Sigmoid colon (tissue), 7 donors: Measurements from ENCODE around the gene GPR4. TPM values are rescaled to one million over a fixed set of nuclear protein-coding genes. Genes with fewer than 3 reads are reported as not detected.
A peak's percentile ranks its signal among the peaks of the same experiment; 100 is the strongest.

Experiments
- DNase-seq: peaks from one replicate; pipeline ENCODE4 v3.0.0-alpha.2; 2019
- H3K27ac ChIP-seq, 4 donors: fragments of 200-600 bp; sonication (generic); one replicate each; pipeline ENCODE4 v1.5.1; 2016 to 2019; ENCODE audit warnings: mild to moderate bottlenecking in 1 of 4
- H3K27me3 ChIP-seq, 3 donors: fragments of 200-600 bp; sonication (generic); one replicate each; pipeline ENCODE4 v1.5.1; 2019; ENCODE audit warnings: mild to moderate bottlenecking in 1 of 3
- H3K36me3 ChIP-seq, 4 donors: fragments of 200-600 bp; sonication (generic); one replicate each; pipeline ENCODE4 v1.5.1; 2016 to 2019
- H3K4me1 ChIP-seq, 4 donors: fragments of 200-600 bp; sonication (generic); one replicate each; pipeline ENCODE4 v1.5.1; 2017 to 2019
- H3K4me3 ChIP-seq, 4 donors: fragments of 200-600 bp; sonication (generic); one replicate each; pipeline ENCODE4 v1.5.1; 2017 to 2019; ENCODE audit warnings: mild to moderate bottlenecking in 2 of 4, moderate library complexity in 1 of 4
- H3K9me3 ChIP-seq, 4 donors: fragments of 200-600 bp in 3 of 4; sonication (generic) in 3 of 4; one replicate each; pipeline versions ENCODE4 v1.5.1 to v1.6.1; 2013 to 2019
- EP300 ChIP-seq, 4 donors: sonication (generic); formaldehyde crosslinking; IDR thresholded peaks; one replicate each; pipeline ENCODE4 v1.6.1; 2017; ENCODE audit warnings: antibody characterized with exemption in 4 of 4
- POLR2A ChIP-seq, 2 donors: fragments of 450-650 bp; IDR thresholded peaks; one replicate each; pipeline ENCODE4 v1.6.1; 2016; ENCODE audit warnings: antibody characterized with exemption in 2 of 2, mild to moderate bottlenecking in 2 of 2, moderate library complexity in 2 of 2
- POLR2AphosphoS5 ChIP-seq, 4 donors: sonication (generic); formaldehyde crosslinking; IDR thresholded peaks; one replicate each; pipeline ENCODE4 v1.6.1; 2017; ENCODE audit warnings: antibody characterized with exemption in 4 of 4
- WGBS, 2 donors: extraction: QIAGEN DNeasy Blood & Tissue Kit; methylation state at CpG; one replicate each; pipeline ENCODE4 v1.1.7; 2013; 5-methylcytosine and 5-hydroxymethylcytosine counted together
- intact Hi-C: fragments of 100-400 bp; cut with DNase I; formaldehyde crosslinking; loops from one replicate; pipeline ENCODE4 v1.15.1; 2023
- polyA plus RNA-seq, 3 donors: library from polyadenylated mRNA; stranded (reverse); fragments of 200-250 nt; gene quantifications; one replicate each; pipeline ENCODE4 v1.2.3, GENCODE V29; 2013
- total RNA-seq, 4 donors: library from RNA; depleted of rRNA; stranded (reverse); fragments of >200 nt; gene quantifications; one replicate each; pipeline ENCODE4 v1.1.0, GENCODE V29; 2016
- TF ChIP-seq, protein P1 (sequence below), 4 experiments: fragments of 450-650 bp in 3 of 4; fragments of 200-600 bp in 1 of 4; IDR thresholded peaks; one replicate each; pipeline ENCODE4 v1.5.1; 2016 to 2019; ENCODE audit warnings: antibody characterized with exemption in 4 of 4, mild to moderate bottlenecking in 3 of 4, moderate library complexity in 2 of 4
- donor health status: healthy with polysubstance abuse.
- donor health status: Bipolar disorder and iron deficiency.
- donor health status: healthy.

GPR4 gene
- total and polyA plus RNA-seq, 7 donors = 0.46 to 1.9 (median 0.99) TPM

- no peak for DNase-seq
- Histone ChIP-seq H3K4me1 (peaks cover 0 to 48% (median 30%) of the 10 kb centered on the region in 4 donors), H3K27ac (peak overlapping the region in 2 of 4 donors; percentile 68 to 76), H3K9me3 (no peaks in the 10 kb centered on the region), H3K4me3 (no peak overlapping the region), H3K27me3 (no peaks in the 10 kb centered on the region), H3K36me3 (no peaks in the 10 kb centered on the region)
- WGBS, 2 donors = 81 to 86% methylated on average over 5 of the region's 5 CpGs
- intact Hi-C loops = no loop called here
- TF ChIP-seq POLR2A (IDR thresholded peaks at IDR 0.05) = no peak
- no peak for TF ChIP-seq EP300 (IDR thresholded peaks at IDR 0.05)
- TF ChIP-seq POLR2AphosphoS5 (IDR thresholded peaks at IDR 0.05) = no peak
Measured at GRCh38 chr19:45578861-45579260, 23.2 kb downstream of the GPR4 start.

GRCh38 chr19:45577111-45577905, 24.7 kb downstream of the GPR4 start:
- H3K36me3 ChIP-seq = no peaks in the 10 kb centered on the region
- DNase-seq = peak; percentile 79
- TF ChIP-seq EP300 (IDR thresholded peaks at IDR 0.05) (peak in 1 of 4 donors; percentile 54), POLR2A (IDR thresholded peaks at IDR 0.05) (no peak), POLR2AphosphoS5 (IDR thresholded peaks at IDR 0.05) (peak in 2 of 4 donors; percentile 49 to 53)
- TF ChIP-seq, protein P1, sequence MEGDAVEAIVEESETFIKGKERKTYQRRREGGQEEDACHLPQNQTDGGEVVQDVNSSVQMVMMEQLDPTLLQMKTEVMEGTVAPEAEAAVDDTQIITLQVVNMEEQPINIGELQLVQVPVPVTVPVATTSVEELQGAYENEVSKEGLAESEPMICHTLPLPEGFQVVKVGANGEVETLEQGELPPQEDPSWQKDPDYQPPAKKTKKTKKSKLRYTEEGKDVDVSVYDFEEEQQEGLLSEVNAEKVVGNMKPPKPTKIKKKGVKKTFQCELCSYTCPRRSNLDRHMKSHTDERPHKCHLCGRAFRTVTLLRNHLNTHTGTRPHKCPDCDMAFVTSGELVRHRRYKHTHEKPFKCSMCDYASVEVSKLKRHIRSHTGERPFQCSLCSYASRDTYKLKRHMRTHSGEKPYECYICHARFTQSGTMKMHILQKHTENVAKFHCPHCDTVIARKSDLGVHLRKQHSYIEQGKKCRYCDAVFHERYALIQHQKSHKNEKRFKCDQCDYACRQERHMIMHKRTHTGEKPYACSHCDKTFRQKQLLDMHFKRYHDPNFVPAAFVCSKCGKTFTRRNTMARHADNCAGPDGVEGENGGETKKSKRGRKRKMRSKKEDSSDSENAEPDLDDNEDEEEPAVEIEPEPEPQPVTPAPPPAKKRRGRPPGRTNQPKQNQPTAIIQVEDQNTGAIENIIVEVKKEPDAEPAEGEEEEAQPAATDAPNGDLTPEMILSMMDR (IDR thresholded peaks at IDR 0.05) = no peak
- no peaks in the 10 kb centered on the region for H3K27me3 ChIP-seq
- H3K27ac ChIP-seq = peak overlapping the region; percentile 52 to 76 (median 63)
- WGBS, 2 donors = 16 to 54% methylated on average over 11 of the region's 11 CpGs
- H3K9me3 ChIP-seq = no peaks in the 10 kb centered on the region
- no peak overlapping the region for H3K4me3 ChIP-seq
- peaks cover 0 to 41% (median 21%) of the 10 kb centered on the region in 4 donors for H3K4me1 ChIP-seq
- intact Hi-C loops = no loop called here

DNA sequence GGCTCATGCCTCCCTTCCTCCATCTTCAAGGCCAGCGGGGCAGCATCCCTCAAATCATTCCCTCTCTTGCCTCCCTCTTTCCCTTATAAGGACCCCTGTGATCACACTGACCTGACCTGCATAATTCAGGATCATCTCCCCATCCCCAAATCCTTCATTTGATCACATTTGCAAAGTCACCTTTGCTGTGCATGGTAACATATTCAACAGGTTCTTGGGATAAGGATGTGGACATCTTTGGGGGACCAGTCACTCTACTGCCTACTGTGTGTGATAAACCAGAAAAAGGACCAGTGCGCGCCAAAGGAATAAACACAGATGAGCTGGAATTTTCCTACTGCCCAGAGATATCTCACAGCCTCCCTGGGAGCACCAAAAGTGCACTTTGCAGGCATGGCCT, 25.3 kb downstream of the GPR4 start:
- TF ChIP-seq EP300 (IDR thresholded peaks at IDR 0.05) (no peak), POLR2AphosphoS5 (IDR thresholded peaks at IDR 0.05) (no peak), POLR2A (IDR thresholded peaks at IDR 0.05) (no peak)
- TF ChIP-seq, protein P1 (IDR thresholded peaks at IDR 0.05) = no peak
- WGBS, 2 donors = 75 to 95% methylated on average over 3 of the region's 3 CpGs
- intact Hi-C loops = no loop called here

DNA sequence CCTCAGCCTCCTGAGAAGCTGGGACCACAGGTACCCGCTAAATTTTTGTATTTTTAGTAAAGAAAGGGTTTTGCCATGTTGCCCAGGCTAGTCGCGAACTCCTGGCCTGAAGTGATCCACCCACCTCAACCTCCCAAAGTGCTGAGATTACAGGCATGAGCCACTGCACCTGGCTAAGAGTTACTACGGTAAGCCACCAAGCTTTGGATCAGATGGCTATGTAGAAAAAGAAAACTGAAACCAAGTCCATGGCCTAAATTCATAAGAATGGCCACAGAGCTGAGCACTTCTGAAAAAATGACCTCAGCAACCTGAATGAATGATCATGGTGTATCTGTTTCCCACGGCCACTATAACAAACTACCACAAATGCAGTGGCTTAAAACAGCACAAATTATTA, 26.8 kb downstream of the GPR4 start:
- TF ChIP-seq EP300 (IDR thresholded peaks at IDR 0.05) = no peak
- TF ChIP-seq POLR2A (IDR thresholded peaks at IDR 0.05) = no peak
- TF ChIP-seq, protein P1 (IDR thresholded peaks at IDR 0.05) = no peak
- TF ChIP-seq POLR2AphosphoS5 (IDR thresholded peaks at IDR 0.05) = no peak
- no peaks in the 10 kb centered on the region for H3K36me3 ChIP-seq
- H3K27me3 ChIP-seq = no peaks in the 10 kb centered on the region
- no peak overlapping the region for H3K4me3 ChIP-seq
- peak overlapping the region in 1 of 4 donors; percentile 68 for H3K27ac ChIP-seq
- no peaks in the 10 kb centered on the region for H3K9me3 ChIP-seq
- WGBS, 2 donors = 89% methylated on average over 5 of the region's 5 CpGs
- H3K4me1 ChIP-seq = peaks cover 0 to 41% (median 21%) of the 10 kb centered on the region in 4 donors
- DNase-seq = no peak
- intact Hi-C loops = no loop called here

More for the DNA sequence above, 25.3 kb downstream of the GPR4 start:
- H3K9me3 ChIP-seq = no peaks in the 10 kb centered on the region
- no peaks in the 10 kb centered on the region for H3K36me3 ChIP-seq
- H3K4me3 ChIP-seq = no peak overlapping the region
- no peaks in the 10 kb centered on the region for H3K27me3 ChIP-seq
- DNase-seq = no peak
- peaks cover 0 to 41% (median 21%) of the 10 kb centered on the region in 4 donors for H3K4me1 ChIP-seq
- H3K27ac ChIP-seq = peak overlapping the region; percentile 52 to 76 (median 63)

DNA sequence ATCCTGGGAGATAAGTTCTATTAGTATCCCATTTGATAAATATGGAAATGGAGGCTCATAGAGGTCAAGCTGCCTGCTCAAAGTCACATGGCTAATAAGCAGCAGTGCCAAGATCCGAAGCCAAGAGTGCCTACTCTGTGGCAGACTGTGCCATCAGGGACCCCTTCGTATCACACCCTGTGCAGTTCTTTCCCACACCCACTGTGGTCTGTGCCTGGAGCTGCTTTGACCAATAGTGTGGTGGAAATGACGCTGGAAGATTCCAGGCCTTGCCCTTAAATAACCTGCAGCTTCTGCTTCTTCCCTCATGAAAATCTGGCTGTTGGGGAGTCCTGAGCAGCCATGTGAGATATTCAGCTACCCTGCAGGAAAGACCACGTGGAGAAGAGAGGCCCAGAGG, 27.5 kb downstream of the GPR4 start:
- peaks cover 0 to 41% (median 21%) of the 10 kb centered on the region in 4 donors for H3K4me1 ChIP-seq
- H3K27ac ChIP-seq = peak overlapping the region in 1 of 4 donors; percentile 68
- TF ChIP-seq POLR2A (IDR thresholded peaks at IDR 0.05) (no peak), POLR2AphosphoS5 (IDR thresholded peaks at IDR 0.05) (no peak), EP300 (IDR thresholded peaks at IDR 0.05) (no peak)
- TF ChIP-seq, protein P1 (IDR thresholded peaks at IDR 0.05) = no peak
- no peaks in the 10 kb centered on the region for H3K27me3 ChIP-seq
- H3K4me3 ChIP-seq = no peak overlapping the region
- H3K9me3 ChIP-seq = no peaks in the 10 kb centered on the region
- 92% methylated on average over 4 of the region's 4 CpGs for WGBS, 2 donors
- intact Hi-C loops = no loop called here
- H3K36me3 ChIP-seq = no peaks in the 10 kb centered on the region
- no peak for DNase-seq
